HG03025 (cell line): ENCODE results near the gene IGIP.

Experiments
- ATAC-seq: cut with Tn5 transposase; IDR thresholded peaks from one replicate; pipeline ENCODE4 v1.9.1; 2021; ENCODE audit warnings: mild to moderate bottlenecking, moderate library complexity; ENCODE audit not compliant: unreplicated experiment, low FRiP score

The IGIP gene

DNA sequence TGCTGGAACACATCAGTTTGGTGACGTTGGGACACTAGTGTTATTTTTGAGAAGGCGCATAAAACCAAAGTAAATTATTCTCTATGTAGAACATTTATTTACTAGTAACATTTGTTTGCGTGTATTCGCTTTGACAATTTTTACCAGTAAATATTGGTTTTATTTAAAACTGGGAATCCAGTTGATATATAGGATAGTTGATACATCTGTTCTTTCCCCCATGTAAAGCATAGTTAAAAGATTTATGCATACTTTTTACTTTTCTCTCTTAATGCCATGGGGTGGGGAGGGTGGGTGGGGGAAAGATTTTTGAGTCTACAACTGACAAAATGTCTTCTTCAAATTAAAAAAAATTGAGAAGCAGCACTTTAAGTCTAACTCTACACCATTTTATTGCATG, at the start of gene IGIP:
IGIP (plus strand) TSS at position 301 of the 400 bp plus-strand sequence. CDS start 2,540 bp downstream, outside the sequence.
- no peak for ATAC-seq

DNA sequence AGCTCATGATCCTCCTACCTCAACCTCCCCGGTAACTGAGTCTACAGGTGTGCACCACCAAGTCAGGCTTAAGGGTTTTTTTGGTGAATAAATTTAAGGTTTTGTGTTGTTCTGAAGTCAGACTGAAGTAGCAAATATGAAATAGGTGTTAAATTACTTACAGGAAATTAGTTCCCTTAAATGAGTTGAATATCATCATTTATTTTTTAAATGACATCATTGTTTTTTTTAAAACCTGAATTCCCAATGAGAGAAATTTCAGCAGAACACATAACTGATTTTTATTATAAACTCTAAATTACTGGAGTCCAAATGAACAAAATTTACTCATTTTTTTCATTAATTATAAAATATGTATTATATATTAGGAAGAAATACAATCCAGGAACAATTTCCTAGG, 49.6 kb upstream of the IGIP start:
- ATAC-seq: no peak

GRCh38 chr5:140076788-140077187, 48.9 kb upstream of the IGIP start:
- ATAC-seq: no peak

GRCh38 chr5:140083120-140083519, 42.6 kb upstream of the IGIP start:
- no peak for ATAC-seq

DNA sequence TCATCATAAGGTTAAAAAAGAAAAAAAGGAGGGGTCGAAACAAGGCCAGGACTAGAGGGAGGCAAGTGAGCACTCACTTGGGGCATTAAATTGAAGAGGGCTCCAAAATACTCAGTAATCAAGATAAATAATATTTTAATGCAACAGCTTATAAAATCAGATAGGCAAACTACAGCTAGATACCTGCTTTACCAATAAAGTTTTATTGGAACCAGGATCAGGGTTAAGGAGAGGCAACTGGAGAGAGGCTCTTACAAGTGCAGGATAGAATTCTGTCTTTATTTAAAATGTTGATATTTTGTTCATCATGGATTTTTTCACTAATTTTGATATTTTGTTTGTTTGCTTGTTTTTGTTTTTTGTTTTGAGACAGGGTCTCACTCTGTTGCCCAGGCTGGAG, 42.1 kb upstream of the IGIP start:
- ATAC-seq: no peak

DNA sequence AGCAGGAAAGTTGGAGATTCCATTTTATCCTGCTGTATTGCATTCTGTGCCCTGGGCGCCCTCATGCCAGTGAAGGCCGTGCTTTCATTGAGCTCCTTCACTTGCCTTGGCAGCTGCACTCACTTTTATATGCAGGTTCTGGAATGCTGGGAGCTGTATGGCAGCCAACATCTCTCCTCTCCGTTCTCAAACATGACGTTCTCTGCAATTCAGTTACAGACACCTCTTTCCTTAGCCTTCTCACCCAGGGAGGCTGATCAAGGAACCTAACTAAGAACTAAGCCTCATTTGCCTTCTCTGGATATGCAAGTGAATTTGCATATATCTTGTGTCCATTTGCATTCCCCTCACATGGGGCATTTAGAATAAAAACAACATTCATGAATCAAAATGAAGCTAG, 41.2 kb upstream of the IGIP start:
- ATAC-seq: no peak

- ATAC-seq: no peak
Measured at GRCh38 chr5:140090251-140090650, 35.5 kb upstream of the IGIP start.

DNA sequence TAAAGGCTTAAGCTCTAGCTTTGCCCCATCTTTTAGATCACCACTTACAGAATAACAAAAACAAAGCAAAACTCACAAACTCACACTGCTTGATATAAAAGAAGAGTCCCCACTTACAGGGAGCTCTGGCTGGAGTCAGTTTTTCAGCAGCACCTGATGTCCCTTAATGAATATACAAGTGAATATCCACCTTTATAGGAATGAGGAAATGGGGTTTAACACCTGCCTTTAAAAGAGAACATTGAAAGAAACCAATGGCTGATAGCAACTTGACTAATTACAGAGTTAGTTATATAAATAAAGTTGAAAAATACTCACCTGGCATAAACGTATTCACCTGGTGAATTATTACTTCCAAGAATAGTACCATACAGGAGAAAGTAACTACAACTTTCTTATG, 32.6 kb upstream of the IGIP start:
- ATAC-seq: no peak

DNA sequence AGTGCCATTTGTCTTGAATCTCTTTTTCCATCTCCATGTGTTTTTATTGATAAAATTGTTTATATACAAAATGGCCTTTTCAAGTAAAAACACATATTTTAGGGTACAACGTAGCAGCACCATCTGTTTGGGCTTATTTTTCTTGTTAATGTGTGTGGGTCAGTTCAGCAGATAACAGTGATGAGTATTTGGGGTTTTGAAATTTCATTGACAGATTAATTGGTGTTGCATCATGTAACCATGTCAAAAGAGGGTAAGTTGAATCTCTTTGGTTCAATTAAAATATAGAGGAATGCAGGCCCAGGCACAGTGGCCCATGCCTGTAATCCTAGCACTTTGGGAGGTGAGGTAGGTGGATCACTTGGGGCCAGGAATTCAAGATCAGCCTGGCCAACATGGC, 31.9 kb upstream of the IGIP start:
- ATAC-seq: no peak

DNA sequence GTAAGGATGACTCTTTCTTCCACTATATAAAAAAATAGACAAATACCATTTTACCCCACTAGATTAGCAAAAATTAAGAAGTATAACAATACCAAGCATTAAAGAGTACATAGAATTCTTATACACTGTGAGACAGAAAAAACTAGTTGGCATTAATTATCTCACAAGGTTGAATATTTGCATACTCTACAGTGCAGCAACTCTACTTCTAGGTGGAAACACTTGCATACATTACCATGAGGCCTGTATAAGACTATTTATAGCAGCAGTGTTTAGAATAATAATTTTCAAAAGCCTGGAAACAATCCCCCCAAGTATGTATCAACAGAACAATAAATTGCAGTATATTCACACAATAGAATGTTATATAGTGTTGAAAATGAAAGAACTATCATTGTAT, 30.8 kb upstream of the IGIP start:
- no peak for ATAC-seq

DNA sequence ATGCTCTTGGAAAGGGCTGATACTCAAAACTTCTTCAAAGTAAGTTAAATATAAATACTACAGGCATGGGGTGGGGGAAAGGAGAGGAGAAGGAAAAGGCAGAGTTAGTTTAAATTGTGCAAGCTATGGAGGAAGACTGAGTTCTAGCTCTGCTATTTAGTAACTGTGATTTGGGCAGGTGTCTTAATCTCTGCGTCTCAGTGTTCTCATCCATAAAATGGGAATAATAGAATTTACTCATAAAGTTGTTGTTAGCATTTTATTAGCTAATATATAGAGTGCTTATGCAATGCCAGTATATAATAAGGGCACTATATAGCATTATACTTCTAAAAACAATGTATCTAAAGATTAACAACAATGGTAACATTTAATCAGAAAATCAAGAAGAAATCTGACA, 24.6 kb upstream of the IGIP start:
- ATAC-seq: no peak

GRCh38 chr5:140103154-140103553, 22.6 kb upstream of the IGIP start:
- ATAC-seq: no peak

DNA sequence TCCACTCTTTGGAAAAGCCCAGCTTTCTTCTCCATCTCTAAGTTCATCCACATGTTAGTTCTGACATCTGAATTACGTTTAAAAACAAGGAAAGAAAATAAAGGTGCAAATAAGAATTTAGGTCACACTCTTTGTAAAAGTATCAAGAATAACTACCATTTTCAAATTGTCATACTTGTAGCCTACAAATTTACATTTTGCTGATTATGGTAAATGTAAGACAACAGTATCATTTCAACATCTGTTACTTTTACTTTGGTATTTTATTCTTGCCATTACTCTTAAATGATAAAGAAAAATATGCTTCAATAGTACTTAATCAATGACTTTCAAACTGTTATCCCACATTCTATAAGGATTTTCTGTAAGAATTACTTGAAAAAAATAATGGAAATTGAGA, 21.6 kb upstream of the IGIP start:
- no peak for ATAC-seq

- ATAC-seq: no peak
Measured at GRCh38 chr5:140106101-140106500, 19.6 kb upstream of the IGIP start.

- ATAC-seq: peak; percentile 3
Measured at GRCh38 chr5:140106805-140107311, 18.9 kb upstream of the IGIP start.

DNA sequence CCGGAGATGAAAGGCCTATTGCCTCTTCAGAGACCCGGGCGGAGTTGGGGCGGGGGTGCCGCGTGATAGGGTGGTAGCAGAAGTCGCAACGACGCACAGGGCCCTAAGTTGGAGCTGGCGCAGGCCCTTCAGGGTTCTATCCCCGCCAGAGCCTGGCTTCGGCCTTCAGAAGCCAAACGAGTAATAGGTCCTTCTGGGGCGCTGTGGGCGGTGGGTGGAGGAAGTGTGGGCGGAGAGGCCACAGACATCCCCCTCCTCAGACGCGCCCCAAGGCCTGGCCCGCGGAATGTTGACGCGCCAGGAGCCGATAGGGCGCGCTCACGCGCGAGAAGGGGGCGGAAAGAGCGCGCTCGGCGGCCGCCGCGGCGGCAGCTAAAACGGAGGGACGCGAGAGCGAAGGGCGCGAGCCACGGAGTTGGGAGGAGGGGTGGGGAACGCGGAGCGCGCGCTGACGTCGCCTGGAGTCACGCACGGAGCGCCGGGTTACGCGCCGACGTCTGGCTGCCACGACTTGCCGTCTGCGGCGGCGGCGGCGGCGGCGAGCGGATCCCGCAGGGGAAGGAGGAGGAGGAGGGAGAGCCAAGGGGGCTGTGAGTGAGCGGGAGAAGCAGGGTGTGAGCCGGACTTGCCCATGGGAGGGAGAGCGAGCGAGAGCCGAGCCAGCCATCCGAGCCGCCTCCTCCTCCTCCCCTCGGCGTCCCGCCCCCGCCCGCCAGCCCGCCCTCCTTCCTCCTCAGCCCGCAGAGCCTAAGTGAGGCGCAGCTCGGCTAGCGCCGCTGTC, 18.2 kb upstream of the IGIP start:
- ATAC-seq: peak; percentile 78

GRCh38 chr5:140108093-140109017, 17.4 kb upstream of the IGIP start:
- peak; percentile 72 for ATAC-seq

DNA sequence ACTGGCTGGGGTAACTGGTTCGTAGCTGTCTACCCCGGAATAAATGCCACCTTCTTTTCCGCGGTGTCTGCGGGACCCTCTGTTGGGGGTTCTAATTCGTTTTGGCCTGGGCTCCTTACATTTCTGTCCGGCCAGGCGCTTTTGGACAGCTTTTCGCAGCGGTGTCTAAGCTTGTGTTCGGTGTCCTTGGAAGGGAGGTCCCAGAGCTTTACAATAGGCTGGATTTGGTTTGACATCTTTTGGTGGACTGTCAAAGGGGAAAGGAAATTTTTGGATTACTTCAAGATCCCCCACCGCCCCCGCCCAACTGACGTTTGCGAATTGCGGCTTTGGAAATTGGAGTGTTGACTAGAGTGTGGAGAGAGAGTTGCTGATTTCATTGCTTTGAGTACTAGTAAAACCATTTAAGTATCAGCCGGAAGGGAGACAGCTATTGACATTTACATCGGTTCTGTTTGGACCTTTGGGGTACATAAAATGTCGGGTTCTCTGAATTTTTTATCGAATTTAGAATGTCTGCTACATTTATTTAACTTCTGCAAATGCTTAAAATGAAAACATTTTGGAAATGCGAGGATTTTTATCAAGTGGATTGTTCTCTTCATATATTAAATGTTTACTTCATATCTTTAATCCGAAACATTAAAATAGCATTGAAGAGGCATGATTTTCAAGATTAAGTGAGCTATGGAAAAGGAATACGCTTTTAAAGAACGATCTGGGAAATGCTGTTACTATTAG, 16.5 kb upstream of the IGIP start:
- ATAC-seq: no peak

- no peak for ATAC-seq
Measured at GRCh38 chr5:140109759-140110645, 15.7 kb upstream of the IGIP start.

GRCh38 chr5:140110646-140110957, 15.1 kb upstream of the IGIP start:
- no peak for ATAC-seq
